ENCODE data around the gene ANKHD1.
A peak's percentile ranks its signal among the peaks of the same experiment; 100 is the strongest.

Gene ANKHD1

GRCh38 chr5:140544986-140545385, 143.4 kb downstream of the ANKHD1 start:
- no peak for DNase-seq (ENCODE audit: low read depth)

- DNase-seq (ENCODE audit: low read depth): no peak
Observed at GRCh38 chr5:140545606-140546005, 144.0 kb downstream of the ANKHD1 start.

- DNase-seq (ENCODE audit: low read depth): no peak
Observed at GRCh38 chr5:140546851-140547507, 145.3 kb downstream of the ANKHD1 start.

GRCh38 chr5:140547508-140548299, 146.1 kb downstream of the ANKHD1 start, which contains the start of gene EIF4EBP3:
Gene EIF4EBP3 (plus strand): TSS chr5:140547662. CDS start chr5:140547738, 76 bp downstream.
- peak; percentile 96 for DNase-seq (ENCODE audit: low read depth)

GRCh38 chr5:140548300-140548688, 146.7 kb downstream of the ANKHD1 start:
- no peak for DNase-seq (ENCODE audit: low read depth)

- no peak for DNase-seq (ENCODE audit: low read depth)
Observed at GRCh38 chr5:140548791-140549190, 147.2 kb downstream of the ANKHD1 start.

- DNase-seq (ENCODE audit: low read depth): peak; percentile 38
Observed at GRCh38 chr5:140549237-140550144, 147.9 kb downstream of the ANKHD1 start.

- no peak for DNase-seq (ENCODE audit: low read depth)
Observed at GRCh38 chr5:140550147-140551079, 148.8 kb downstream of the ANKHD1 start.

GRCh38 chr5:140551872-140552271, 150.2 kb downstream of the ANKHD1 start:
- no peak for DNase-seq (ENCODE audit: low read depth)

- no peak for DNase-seq (ENCODE audit: low read depth)
Observed at GRCh38 chr5:140553657-140554056, 152.0 kb downstream of the ANKHD1 start.

GRCh38 chr5:140554454-140554853, 152.8 kb downstream of the ANKHD1 start:
- peak; percentile 48 for DNase-seq (ENCODE audit: low read depth)

- no peak for DNase-seq (ENCODE audit: low read depth)
Observed at GRCh38 chr5:140555747-140556312, 154.2 kb downstream of the ANKHD1 start.

- peak; percentile 34 for DNase-seq (ENCODE audit: low read depth)
Observed at GRCh38 chr5:140556438-140556837, 154.8 kb downstream of the ANKHD1 start.

GRCh38 chr5:140557136-140557805, 155.6 kb downstream of the ANKHD1 start, which contains the start of gene SRA1:
Gene SRA1 (minus strand): TSS chr5:140557473. CDS start chr5:140557452, 21 bp downstream.
- DNase-seq (ENCODE audit: low read depth): peak; percentile 86

- no peak for DNase-seq (ENCODE audit: low read depth)
Observed at GRCh38 chr5:140557965-140558364, 156.3 kb downstream of the ANKHD1 start.

- DNase-seq (ENCODE audit: low read depth): no peak
Observed at GRCh38 chr5:140558542-140558941, 156.9 kb downstream of the ANKHD1 start.

GRCh38 chr5:140560227-140560626, 158.6 kb downstream of the ANKHD1 start:
- DNase-seq (ENCODE audit: low read depth): no peak

- no peak for DNase-seq (ENCODE audit: low read depth)
Observed at GRCh38 chr5:140561753-140562523, 160.3 kb downstream of the ANKHD1 start.

- DNase-seq (ENCODE audit: low read depth): no peak
Observed at GRCh38 chr5:140563596-140563995, 162.0 kb downstream of the ANKHD1 start.
